ENCODE results near the gene ACSS1. TPM values are rescaled to one million over a fixed set of nuclear protein-coding genes. Genes with fewer than 3 reads are reported as not detected.

The ACSS1 gene
- total RNA-seq, 1 donor from 2014 or later: 13.5 TPM

- intact Hi-C loops (cut with micrococcal nuclease): no loop called here
- no peaks in the 10 kb centered on the region for H3K9me3 Mint-ChIP-seq
- peaks cover 60% of the 10 kb centered on the region for H3K27me3 Mint-ChIP-seq
- H3K4me3 Mint-ChIP-seq: no peak overlapping the region
- no peaks in the 10 kb centered on the region for H3K4me1 Mint-ChIP-seq
- DNase-seq: no peak
- H3K36me3 Mint-ChIP-seq (ENCODE audit: low read depth): no peaks in the 10 kb centered on the region
- H3K27ac Mint-ChIP-seq: no peak overlapping the region
Observed at GRCh38 chr20:25071734-25072133, 13.8 kb upstream of the ACSS1 start.

- intact Hi-C loops (cut with micrococcal nuclease): no loop called here
- Mint-ChIP-seq H3K4me3 (no peak overlapping the region), H3K27me3 (peaks cover 55% of the 10 kb centered on the region), H3K36me3 (ENCODE audit: low read depth) (no peaks in the 10 kb centered on the region), H3K4me1 (peaks cover 1% of the 10 kb centered on the region), H3K9me3 (no peaks in the 10 kb centered on the region), H3K27ac (no peak overlapping the region)
- no peak for DNase-seq
Observed at GRCh38 chr20:25070821-25071473, 13.0 kb upstream of the ACSS1 start.

- no peak for DNase-seq
Observed at GRCh38 chr20:25067102-25067987, 9.4 kb upstream of the ACSS1 start.

GRCh38 chr20:25066386-25066785 is 8.4 kb upstream of the ACSS1 start:
- intact Hi-C loops (cut with micrococcal nuclease): loop anchor here (10.0 kb wide), 1 partner anchor 282 kb away; no protein-coding TSS in a partner anchor
- Mint-ChIP-seq H3K4me3 (no peak overlapping the region), H3K27me3 (peaks cover 48% of the 10 kb centered on the region), H3K27ac (no peak overlapping the region), H3K36me3 (ENCODE audit: low read depth) (no peaks in the 10 kb centered on the region), H3K9me3 (no peaks in the 10 kb centered on the region), H3K4me1 (peaks cover 3% of the 10 kb centered on the region)
- DNase-seq: no peak

More at GRCh38 chr20:25067102-25067987, 9.4 kb upstream of the ACSS1 start:
- H3K27me3 Mint-ChIP-seq: peaks cover 50% of the 10 kb centered on the region
- intact Hi-C loops (cut with micrococcal nuclease): loop anchor here (10.0 kb wide), 1 partner anchor 283 kb away; no protein-coding TSS in a partner anchor
- H3K4me3 Mint-ChIP-seq: no peak overlapping the region
- H3K27ac Mint-ChIP-seq: no peak overlapping the region
- no peaks in the 10 kb centered on the region for H3K36me3 Mint-ChIP-seq (ENCODE audit: low read depth)
- peaks cover 3% of the 10 kb centered on the region for H3K4me1 Mint-ChIP-seq
- no peaks in the 10 kb centered on the region for H3K9me3 Mint-ChIP-seq

- Mint-ChIP-seq H3K4me1 (peaks cover 3% of the 10 kb centered on the region), H3K27me3 (peaks cover 50% of the 10 kb centered on the region), H3K36me3 (ENCODE audit: low read depth) (no peaks in the 10 kb centered on the region), H3K27ac (no peak overlapping the region), H3K4me3 (no peak overlapping the region), H3K9me3 (no peaks in the 10 kb centered on the region)
- peak; percentile 89 for DNase-seq
- intact Hi-C loops (cut with micrococcal nuclease): loop anchor here (1.0 to 10.0 kb wide), 5 partner anchors 8 to 325 kb away; partner anchors contain the start of gene ABHD12
Observed at GRCh38 chr20:25065625-25066338, 7.8 kb upstream of the ACSS1 start.

GRCh38 chr20:25065072-25065624 is 7.2 kb upstream of the ACSS1 start:
- H3K9me3 Mint-ChIP-seq: no peaks in the 10 kb centered on the region
- no peak for DNase-seq

GRCh38 chr20:25064561-25065071 is 6.7 kb upstream of the ACSS1 start:
- no peaks in the 10 kb centered on the region for H3K9me3 Mint-ChIP-seq
- DNase-seq: no peak
- peaks cover 7% of the 10 kb centered on the region for H3K4me1 Mint-ChIP-seq
- intact Hi-C loops (cut with micrococcal nuclease): loop anchor here (1.0 to 10.0 kb wide), 5 partner anchors 7 to 326 kb away; partner anchors contain the start of gene ABHD12
- no peak overlapping the region for H3K27ac Mint-ChIP-seq
- no peaks in the 10 kb centered on the region for H3K36me3 Mint-ChIP-seq (ENCODE audit: low read depth)
- H3K4me3 Mint-ChIP-seq: no peak overlapping the region
- peaks cover 47% of the 10 kb centered on the region for H3K27me3 Mint-ChIP-seq

More at GRCh38 chr20:25065072-25065624, 7.2 kb upstream of the ACSS1 start:
- no peak overlapping the region for H3K27ac Mint-ChIP-seq
- intact Hi-C loops (cut with micrococcal nuclease): loop anchor here (1.0 to 10.0 kb wide), 5 partner anchors 8 to 326 kb away; partner anchors contain the start of gene ABHD12
- no peak overlapping the region for H3K4me3 Mint-ChIP-seq
- no peaks in the 10 kb centered on the region for H3K36me3 Mint-ChIP-seq (ENCODE audit: low read depth)
- peaks cover 52% of the 10 kb centered on the region for H3K27me3 Mint-ChIP-seq
- peaks cover 7% of the 10 kb centered on the region for H3K4me1 Mint-ChIP-seq

- Mint-ChIP-seq H3K27me3 (peaks cover 44% of the 10 kb centered on the region), H3K36me3 (ENCODE audit: low read depth) (no peaks in the 10 kb centered on the region), H3K4me1 (peaks cover 9% of the 10 kb centered on the region), H3K27ac (no peak overlapping the region), H3K9me3 (no peaks in the 10 kb centered on the region), H3K4me3 (no peak overlapping the region)
- intact Hi-C loops (cut with micrococcal nuclease): loop anchor here (2.0 to 10.0 kb wide), 2 partner anchors 279 to 327 kb away; partner anchors contain the start of gene ABHD12
- no peak for DNase-seq
Observed at GRCh38 chr20:25063981-25064380, 6.0 kb upstream of the ACSS1 start.

GRCh38 chr20:25063546-25063945 is 5.6 kb upstream of the ACSS1 start:
- peaks cover 13% of the 10 kb centered on the region for H3K4me1 Mint-ChIP-seq
- no peak overlapping the region for H3K27ac Mint-ChIP-seq
- DNase-seq: no peak
- H3K36me3 Mint-ChIP-seq (ENCODE audit: low read depth): no peaks in the 10 kb centered on the region
- H3K27me3 Mint-ChIP-seq: peaks cover 44% of the 10 kb centered on the region
- intact Hi-C loops (cut with micrococcal nuclease): loop anchor here (10.0 kb wide), 1 partner anchor 279 kb away; no protein-coding TSS in a partner anchor
- H3K4me3 Mint-ChIP-seq: no peak overlapping the region
- H3K9me3 Mint-ChIP-seq: no peaks in the 10 kb centered on the region

- H3K27ac Mint-ChIP-seq: no peak overlapping the region
- intact Hi-C loops (cut with micrococcal nuclease): loop anchor here (10.0 kb wide), 1 partner anchor 278 kb away; no protein-coding TSS in a partner anchor
- no peaks in the 10 kb centered on the region for H3K9me3 Mint-ChIP-seq
- H3K36me3 Mint-ChIP-seq (ENCODE audit: low read depth): no peaks in the 10 kb centered on the region
- peaks cover 13% of the 10 kb centered on the region for H3K4me1 Mint-ChIP-seq
- H3K4me3 Mint-ChIP-seq: no peak overlapping the region
- DNase-seq: no peak
- peaks cover 44% of the 10 kb centered on the region for H3K27me3 Mint-ChIP-seq
Observed at GRCh38 chr20:25062841-25063240, 4.9 kb upstream of the ACSS1 start.

GRCh38 chr20:25061821-25062530 is 4.0 kb upstream of the ACSS1 start:
- intact Hi-C loops (cut with micrococcal nuclease): loop anchor here (10.0 kb wide), 1 partner anchor 277 kb away; no protein-coding TSS in a partner anchor
- H3K27me3 Mint-ChIP-seq: peaks cover 44% of the 10 kb centered on the region
- H3K4me3 Mint-ChIP-seq: no peak overlapping the region
- peaks cover 13% of the 10 kb centered on the region for H3K4me1 Mint-ChIP-seq
- H3K27ac Mint-ChIP-seq: no peak overlapping the region
- DNase-seq: no peak
- H3K9me3 Mint-ChIP-seq: no peaks in the 10 kb centered on the region
- H3K36me3 Mint-ChIP-seq (ENCODE audit: low read depth): no peaks in the 10 kb centered on the region

GRCh38 chr20:25061103-25061799 is 3.3 kb upstream of the ACSS1 start:
- Mint-ChIP-seq H3K27me3 (peaks cover 44% of the 10 kb centered on the region), H3K36me3 (ENCODE audit: low read depth) (peaks cover under 1% of the 10 kb centered on the region), H3K27ac (no peak overlapping the region), H3K4me3 (no peak overlapping the region), H3K9me3 (no peaks in the 10 kb centered on the region), H3K4me1 (peaks cover 15% of the 10 kb centered on the region)
- DNase-seq: no peak
- intact Hi-C loops (cut with micrococcal nuclease): loop anchor here (10.0 kb wide), 1 partner anchor 276 kb away; no protein-coding TSS in a partner anchor

All from activated CD4-positive, alpha-beta T cell treated with anti-CD3 and anti-CD28 coated beads, Interleukin-2, amount 10 ng/mL, durations not matched to agents 24 days and 14 days (primary cell).